IMR-90 (cell line): Measurements from ENCODE around the gene FKRP. TPM values are rescaled to one million over a fixed set of nuclear protein-coding genes. Genes with fewer than 3 reads are reported as not detected.

Experiments
- ATAC-seq: fragments of 200-7000 bp; cut with Tn5 transposase; 2 replicates; pipeline ENCODE4 v1.9.1; 2020; ENCODE audit warnings: low read depth, mild to moderate bottlenecking, moderate library complexity
- BruUV-seq: library from RNA; stranded (reverse); fragments of 400-500 nt; replicated peaks from 2 replicates; lab custom pipeline; 2021; lab: Mats Ljungman, UMichigan
- CTCF ChIA-PET: fragments of 300-600 bp; formaldehyde crosslinking; extraction: SDS; loops from one replicate; lab custom pipeline; 2021; ENCODE audit warnings: antibody characterized with exemption; lab: Yijun Ruan, JAX
- POLR2A ChIA-PET: fragments of 300-600 bp; sonication (Branson Sonifier 250); formaldehyde crosslinking; loops from one replicate; lab custom pipeline; 2022; ENCODE audit warnings: antibody characterized with exemption; ENCODE audit not compliant: unreplicated experiment; lab: Charles Lee
- DNase-seq: peaks from one replicate; pipeline ENCODE4 v3.0.0; 2013
- H2AFZ ChIP-seq: replicated peaks from 2 replicates; pipeline ENCODE3; 2013; ENCODE audit warnings: low read length, mild to moderate bottlenecking; ENCODE audit not compliant: poor library complexity
- H2AK5ac ChIP-seq: 2 replicates; pipeline ENCODE4 v1.6.1; 2013; ENCODE audit warnings: low read depth, low read length, inconsistent platforms
- H2AK9ac ChIP-seq: replicated peaks from 2 replicates; pipeline ENCODE3; 2013; ENCODE audit warnings: mild to moderate bottlenecking, low read depth, low read length, moderate library complexity; ENCODE audit not compliant: poor library complexity
- H2BK120ac ChIP-seq: 2 replicates; pipeline ENCODE4 v1.6.1; 2013; ENCODE audit warnings: low read depth, low read length, inconsistent platforms
- H2BK15ac ChIP-seq: 3 replicates; pipeline ENCODE4 v1.6.1; 2013; ENCODE audit warnings: low read depth, low read length, inconsistent platforms
- H2BK20ac ChIP-seq: 2 replicates; pipeline ENCODE4 v1.6.1; 2013; ENCODE audit warnings: low read depth, mild to moderate bottlenecking, inconsistent platforms, low read length, moderate library complexity
- H2BK5ac ChIP-seq: 2 replicates; pipeline ENCODE4 v1.6.1; 2013; ENCODE audit warnings: mild to moderate bottlenecking, low read depth, low read length, inconsistent platforms; ENCODE audit not compliant: poor library complexity, severe bottlenecking
- H3K14ac ChIP-seq: replicated peaks from 2 replicates; pipeline ENCODE4 v1.6.1; 2013; ENCODE audit warnings: low read depth, low read length, inconsistent platforms
- H3K18ac ChIP-seq: 2 replicates; pipeline ENCODE4 v1.6.1; 2013; ENCODE audit warnings: low read depth, low read length, control low read depth
- H3K23ac ChIP-seq: 2 replicates; pipeline ENCODE4 v1.6.1; 2013; ENCODE audit warnings: low read depth, low read length, inconsistent platforms
- H3K27ac ChIP-seq: 2 replicates; pipeline ENCODE4 v1.5.1; 2013; ENCODE audit warnings: mild to moderate bottlenecking, control low read depth, low read length; ENCODE audit not compliant: insufficient read depth
- H3K27me3 ChIP-seq: 2 replicates; pipeline ENCODE4 v1.6.1; 2013; ENCODE audit warnings: low read length; ENCODE audit not compliant: control insufficient read depth, insufficient read depth
- H3K36me3 ChIP-seq: 2 replicates; pipeline ENCODE4 v1.6.1; 2013; ENCODE audit warnings: low read length, mixed read lengths; ENCODE audit not compliant: control insufficient read depth, insufficient read depth
- H3K4ac ChIP-seq: 2 replicates; pipeline ENCODE4 v1.6.1; 2013; ENCODE audit warnings: low read depth, low read length, inconsistent platforms
- H3K4me1 ChIP-seq: 2 replicates; pipeline ENCODE4 v1.6.1; 2013; ENCODE audit warnings: low read length, mixed read lengths; ENCODE audit not compliant: control insufficient read depth, insufficient read depth
- H3K4me2 ChIP-seq: 2 replicates; pipeline ENCODE4 v1.6.1; 2013; ENCODE audit warnings: low read depth, mild to moderate bottlenecking, control low read depth, low read length, moderate library complexity
- H3K4me3 ChIP-seq: 2 replicates; pipeline ENCODE4 v1.5.1; 2013; ENCODE audit warnings: low read depth, mild to moderate bottlenecking, control low read depth, low read length, moderate library complexity; ENCODE audit not compliant: insufficient read depth
- H3K56ac ChIP-seq: 2 replicates; pipeline ENCODE4 v1.6.1; 2013; ENCODE audit warnings: low read length, inconsistent platforms; ENCODE audit not compliant: insufficient read depth; ENCODE audit errors: extremely low read depth
- H3K79me1 ChIP-seq, 2 experiments: 2 replicates each; pipeline ENCODE4 v1.6.1; 2013; ENCODE audit warnings: low read length in 2 of 2, inconsistent platforms in 1 of 2, low read depth in 1 of 2
- H3K9ac ChIP-seq: 2 replicates; pipeline ENCODE4 v1.6.1; 2013; ENCODE audit warnings: low read depth, low read length, control low read depth
- H3K9me1 ChIP-seq: 2 replicates; pipeline ENCODE4 v1.6.1; 2013; ENCODE audit warnings: low read length, inconsistent platforms; ENCODE audit not compliant: insufficient read depth
- H3K9me3 ChIP-seq: 2 replicates; pipeline ENCODE4 v1.6.1; 2013; ENCODE audit warnings: low read length; ENCODE audit not compliant: control insufficient read depth, insufficient read depth
- H4K20me1 ChIP-seq: 2 replicates; pipeline ENCODE4 v1.6.1; 2013; ENCODE audit warnings: low read length, inconsistent platforms; ENCODE audit not compliant: insufficient read depth
- H4K5ac ChIP-seq: 2 replicates; pipeline ENCODE4 v1.6.1; 2013; ENCODE audit warnings: mild to moderate bottlenecking, low read depth, low read length, control low read depth
- H4K8ac ChIP-seq, 2 experiments: 2 replicates each; pipeline ENCODE4 v1.6.1; 2013; ENCODE audit warnings: low read depth in 2 of 2, low read length in 2 of 2, control low read depth in 1 of 2, inconsistent platforms in 1 of 2
- H4K91ac ChIP-seq: 2 replicates; pipeline ENCODE4 v1.6.1; 2013; ENCODE audit warnings: low read depth, low read length, inconsistent platforms; ENCODE audit not compliant: insufficient read depth
- BHLHE40 ChIP-seq: fragments of 150-350 bp; IDR thresholded peaks from 2 replicates; pipeline ENCODE4 v1.6.1; 2016; ENCODE audit warnings: mild to moderate bottlenecking, low read depth, low read length
- CEBPB ChIP-seq: IDR thresholded peaks from 2 replicates; pipeline ENCODE4 v1.6.1; 2012; ENCODE audit warnings: low read depth, low read length, improper control_type of control experiment
- CHD1 ChIP-seq: IDR thresholded peaks from 2 replicates; pipeline ENCODE4 v1.6.1; 2012; ENCODE audit warnings: low read depth, low read length, improper control_type of control experiment
- MAFK ChIP-seq: IDR thresholded peaks from 2 replicates; pipeline ENCODE4 v1.6.1; 2012; ENCODE audit warnings: low read depth, low read length, improper control_type of control experiment
- MAZ ChIP-seq: IDR thresholded peaks from 2 replicates; pipeline ENCODE4 v1.6.1; 2012; ENCODE audit warnings: low read depth, mild to moderate bottlenecking, low read length, improper control_type of control experiment, moderate library complexity, borderline replicate concordance
- MXI1 ChIP-seq: IDR thresholded peaks from 2 replicates; pipeline ENCODE4 v1.6.1; 2012; ENCODE audit warnings: low read depth, mild to moderate bottlenecking, low read length, moderate library complexity, borderline replicate concordance
- NFE2L2 ChIP-seq: fragments of 150-350 bp; IDR thresholded peaks from 2 replicates; pipeline ENCODE4 v1.6.1; 2016; ENCODE audit warnings: low read depth, mild to moderate bottlenecking, low read length
- POLR2A ChIP-seq: IDR thresholded peaks from 2 replicates; pipeline ENCODE4 v1.6.1; 2012; ENCODE audit warnings: mild to moderate bottlenecking, low read depth, low read length
- RAD21 ChIP-seq: IDR thresholded peaks from 2 replicates; pipeline ENCODE4 v1.6.1; 2012; ENCODE audit warnings: low read length, improper control_type of control experiment
- RCOR1 ChIP-seq: IDR thresholded peaks from 2 replicates; pipeline ENCODE4 v1.6.1; 2012; ENCODE audit warnings: mild to moderate bottlenecking, low read length, improper control_type of control experiment; ENCODE audit not compliant: insufficient replicate concordance
- RFX5 ChIP-seq: IDR thresholded peaks from 2 replicates; pipeline ENCODE4 v1.8.0; 2012; ENCODE audit warnings: low read depth, mild to moderate bottlenecking, low read length, moderate library complexity
- SMC3 ChIP-seq: fragments of 150-350 bp; IDR thresholded peaks from 2 replicates; pipeline ENCODE4 v1.6.1; 2016; ENCODE audit warnings: low read depth, mild to moderate bottlenecking, antibody characterized with exemption, low read length, moderate library complexity
- WGBS, 2 experiments: methylation state at CpG; one replicate each; pipeline versions ENCODE4 v1.1.5 to v1.1.7; 2013; ENCODE audit warnings: missing lambda C conversion rate in 2 of 2; ENCODE audit not compliant: insufficient read length in 1 of 2; ENCODE audit errors: extremely low coverage in 2 of 2; 5-methylcytosine and 5-hydroxymethylcytosine counted together
- dilution Hi-C: fragments of 300-500 bp; cut with HindIII; formaldehyde crosslinking; loops from one replicate; pipeline ENCODE4 v1.14.3; 2018; ENCODE audit warnings: low sequenced_read_pairs; ENCODE audit not compliant: unreplicated experiment
- in situ Hi-C: fragments of 300-500 bp; cut with MboI; formaldehyde crosslinking; loops from 3 replicates; pipeline ENCODE4 v1.14.3; 2019; ENCODE audit warnings: low sequenced_read_pairs, inconsistent platforms, mixed read lengths
- intact Hi-C: fragments of 100-400 bp; cut with micrococcal nuclease; formaldehyde crosslinking; loops from 2 replicates; pipeline ENCODE4 v1.10.0; 2022
- polyA plus RNA-seq, 3 experiments: library from polyadenylated mRNA; depleted of rRNA; stranded (reverse); fragments of >200 nt; gene quantifications; 2 replicates each; pipeline ENCODE4 v1.2.3, GENCODE V29; 2012; ENCODE audit warnings: low replicate concordance in 1 of 3
- total RNA-seq: library from RNA; depleted of rRNA; stranded (reverse); fragments of >200 nt; gene quantifications from 2 replicates; pipeline ENCODE4 v1.2.3, GENCODE V29; 2012
- TF ChIP-seq, protein P1 (sequence below): fragments of 150-350 bp; IDR thresholded peaks from 2 replicates; pipeline ENCODE4 v1.6.1; 2017; ENCODE audit warnings: mild to moderate bottlenecking, antibody characterized with exemption, low read length, low read depth
- TF ChIP-seq, protein P2 (sequence below): fragments of 150-350 bp; IDR thresholded peaks from 2 replicates; pipeline ENCODE4 v1.6.1; 2016; ENCODE audit warnings: low read depth, mild to moderate bottlenecking, low read length, moderate library complexity, borderline replicate concordance

Gene FKRP
- total and polyA plus RNA-seq, 2 of the 4 experiments (the other 2 are of a cell fraction) = 6.1 to 25.3 TPM

DNA sequence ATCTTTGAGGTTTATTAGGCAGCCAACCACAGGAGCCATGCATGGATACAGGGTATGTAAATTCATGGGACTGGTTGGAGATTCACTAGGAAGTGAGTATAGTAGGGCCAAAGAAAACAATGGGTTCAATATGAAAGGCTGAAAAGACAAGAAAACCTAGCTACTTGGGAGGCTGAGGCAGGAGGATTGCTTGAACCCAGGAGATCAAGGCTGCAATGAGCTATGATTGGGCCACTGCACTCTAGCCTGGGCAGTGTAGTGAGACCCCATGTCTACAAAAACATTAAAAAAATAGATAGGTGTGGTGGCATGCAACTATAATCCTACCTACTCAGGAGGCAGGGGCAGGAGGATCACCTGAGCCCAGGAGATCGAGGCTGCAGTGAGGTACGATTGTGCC lies 52.9 kb downstream of the FKRP start:
- Histone ChIP-seq H3K56ac (no peak overlapping the region), H2AFZ (no peak overlapping the region), H4K91ac (no peak overlapping the region), H3K4ac (no peak overlapping the region), H2BK120ac (no peak overlapping the region), H3K4me1 (peaks cover 10% of the 10 kb centered on the region), H4K8ac (no peak overlapping the region), H3K4me3 (no peak overlapping the region), H3K9ac (no peak overlapping the region), H2BK5ac (no peak overlapping the region), H3K9me3 (no peaks in the 10 kb centered on the region), H3K4me2 (no peak overlapping the region), H2BK20ac (no peak overlapping the region), H2AK5ac (no peak overlapping the region), H3K9me1 (peaks cover 3% of the 10 kb centered on the region; the same call in 1 of the 2 replicates), H2AK9ac (no peak overlapping the region), H3K14ac (no peak overlapping the region), H4K20me1 (no peaks in the 10 kb centered on the region), H2BK15ac (no peak overlapping the region), H3K23ac (no peak overlapping the region), H3K36me3 (no peaks in the 10 kb centered on the region), H3K18ac (no peak overlapping the region), H3K79me1 (no peaks in the 10 kb centered on the region), H4K5ac (no peak overlapping the region), H3K27me3 (no peaks in the 10 kb centered on the region), H3K27ac (no peak overlapping the region)
- in situ Hi-C loops (no loop called here), intact Hi-C loops (no loop called here), dilution Hi-C loops (no loop called here)
- TF ChIP-seq, protein P1, sequence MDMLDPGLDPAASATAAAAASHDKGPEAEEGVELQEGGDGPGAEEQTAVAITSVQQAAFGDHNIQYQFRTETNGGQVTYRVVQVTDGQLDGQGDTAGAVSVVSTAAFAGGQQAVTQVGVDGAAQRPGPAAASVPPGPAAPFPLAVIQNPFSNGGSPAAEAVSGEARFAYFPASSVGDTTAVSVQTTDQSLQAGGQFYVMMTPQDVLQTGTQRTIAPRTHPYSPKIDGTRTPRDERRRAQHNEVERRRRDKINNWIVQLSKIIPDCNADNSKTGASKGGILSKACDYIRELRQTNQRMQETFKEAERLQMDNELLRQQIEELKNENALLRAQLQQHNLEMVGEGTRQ = no peak
- TF ChIP-seq RFX5 (no peak), SMC3 (no peak), CHD1 (no peak), MAFK (no peak), MAZ (no peak), RCOR1 (no peak), BHLHE40 (no peak), MXI1 (no peak), RAD21 (no peak), POLR2A (no peak), NFE2L2 (no peak), CEBPB (no peak)
- TF ChIP-seq, protein P2, sequence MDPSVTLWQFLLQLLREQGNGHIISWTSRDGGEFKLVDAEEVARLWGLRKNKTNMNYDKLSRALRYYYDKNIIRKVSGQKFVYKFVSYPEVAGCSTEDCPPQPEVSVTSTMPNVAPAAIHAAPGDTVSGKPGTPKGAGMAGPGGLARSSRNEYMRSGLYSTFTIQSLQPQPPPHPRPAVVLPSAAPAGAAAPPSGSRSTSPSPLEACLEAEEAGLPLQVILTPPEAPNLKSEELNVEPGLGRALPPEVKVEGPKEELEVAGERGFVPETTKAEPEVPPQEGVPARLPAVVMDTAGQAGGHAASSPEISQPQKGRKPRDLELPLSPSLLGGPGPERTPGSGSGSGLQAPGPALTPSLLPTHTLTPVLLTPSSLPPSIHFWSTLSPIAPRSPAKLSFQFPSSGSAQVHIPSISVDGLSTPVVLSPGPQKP = no peak
- no CpG with 5 or more reads among the region's 2 CpGs for WGBS, 2 experiments
- ChIA-PET POLR2A (no interaction called here), CTCF (interaction anchor here (0.6 to 1.6 kb wide), 2 partner anchors 11 to 31 kb away, joined by 3 to 4 read pairs; partner anchors contain the start of gene SLC1A5)
- BruUV-seq = no TSS peak
- ATAC-seq (no peak), DNase-seq (no peak)
